Body of pancreas (tissue), 4 donors: ENCODE results near the gene DMD. TPM values are rescaled to one million over a fixed set of nuclear protein-coding genes. Genes with fewer than 3 reads are reported as not detected.

Experiments
- ATAC-seq: fragments of 150-250 bp; one replicate; pipeline ENCODE4 v1.9.1; 2016
- DNase-seq, 4 donors: peaks; one replicate each; pipeline ENCODE4 v3.0.0-alpha.2; 2019
- H3K27ac ChIP-seq, 4 donors: fragments of 200-600 bp; sonication (generic); 1 replicate in 3 of 4; 2 replicates in 1 of 4; pipeline versions ENCODE4 v1.5.1 to v1.6.1; 2016 to 2019; ENCODE audit warnings: mild to moderate bottlenecking in 1 of 4, mixed read lengths in 1 of 4, moderate library complexity in 1 of 4
- H3K27me3 ChIP-seq, 2 donors: fragments of 200-600 bp; sonication (generic); one replicate each; pipeline ENCODE4 v1.6.0; 2016; ENCODE audit warnings: mild to moderate bottlenecking in 1 of 2
- H3K36me3 ChIP-seq, 2 donors: fragments of 200-600 bp; sonication (generic); replicated peaks in 1 of 2; 2 replicates each; pipeline ENCODE4 v1.5.1; 2016; ENCODE audit warnings: low read depth in 2 of 2; ENCODE audit not compliant: insufficient read depth in 1 of 2
- H3K4me1 ChIP-seq: fragments of 200-600 bp; sonication (generic); one replicate; pipeline ENCODE4 v1.6.0; 2016
- H3K4me3 ChIP-seq, 2 donors: fragments of 200-600 bp; sonication (generic); 1 replicate in 1 of 2; 2 replicates in 1 of 2; pipeline ENCODE4 v1.5.1; 2016 to 2019
- H3K9me3 ChIP-seq, 3 donors: fragments of 200-600 bp; sonication (generic); 1 replicate in 2 of 3; 2 replicates in 1 of 3; pipeline ENCODE4 v1.5.1; 2016
- POLR2A ChIP-seq, 3 donors: fragments of 450-650 bp; IDR thresholded peaks; one replicate each; pipeline ENCODE4 v1.6.1; 2016; ENCODE audit warnings: antibody characterized with exemption in 3 of 3, mild to moderate bottlenecking in 2 of 3
- WGBS, 2 donors: methylation state at CpG; one replicate each; pipeline ENCODE4 v1.1.5; 2017; 5-methylcytosine and 5-hydroxymethylcytosine counted together
- intact Hi-C: fragments of 100-400 bp; cut with DNase I; formaldehyde crosslinking; loops from one replicate; pipeline ENCODE4 v1.15.1; 2023
- total RNA-seq, 2 donors: library from RNA; depleted of rRNA; stranded (reverse); fragments of >200 nt; gene quantifications; one replicate each; pipeline ENCODE4 v1.1.0, GENCODE V29; 2016
- TF ChIP-seq, protein P1 (sequence below), 7 experiments: fragments of 450-650 bp in 4 of 7; fragments of 200-600 bp in 3 of 7; sonication (generic) in 3 of 7; IDR thresholded peaks; one replicate each; pipeline ENCODE4 v1.5.1; 2016 to 2019; ENCODE audit warnings: antibody characterized with exemption in 7 of 7

DMD gene
- total RNA-seq, 2 donors from 2014 or later = 28.5 to 38.6 TPM

DNA sequence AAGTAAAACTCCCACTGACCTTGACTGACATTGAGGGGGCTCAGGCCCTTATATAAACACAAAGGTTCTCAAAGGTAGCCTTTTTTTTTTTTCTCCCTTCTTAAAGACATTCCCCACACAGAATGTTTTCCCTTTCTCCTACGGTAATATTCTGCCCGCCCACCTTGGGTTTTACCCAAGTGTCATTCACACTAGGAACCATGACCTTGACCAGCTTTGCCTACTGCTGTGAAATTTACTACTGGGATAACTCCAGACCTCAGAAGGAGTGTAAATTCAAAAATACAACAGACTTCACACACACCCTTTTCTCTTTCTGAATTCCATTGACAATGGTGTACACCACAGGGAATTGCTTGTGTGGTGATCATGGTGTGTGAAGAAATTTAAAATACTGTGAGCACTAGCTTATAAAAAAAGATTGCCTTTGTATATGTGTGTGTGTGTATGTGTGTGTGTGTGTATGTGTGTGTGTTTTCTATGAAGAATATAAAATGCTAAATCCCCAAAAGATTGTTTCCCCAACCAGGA lies 1550.0 kb downstream of the DMD start:
- ATAC-seq = no peak
- TF ChIP-seq POLR2A (IDR thresholded peaks at IDR 0.05) = no peak
- TF ChIP-seq, protein P1, sequence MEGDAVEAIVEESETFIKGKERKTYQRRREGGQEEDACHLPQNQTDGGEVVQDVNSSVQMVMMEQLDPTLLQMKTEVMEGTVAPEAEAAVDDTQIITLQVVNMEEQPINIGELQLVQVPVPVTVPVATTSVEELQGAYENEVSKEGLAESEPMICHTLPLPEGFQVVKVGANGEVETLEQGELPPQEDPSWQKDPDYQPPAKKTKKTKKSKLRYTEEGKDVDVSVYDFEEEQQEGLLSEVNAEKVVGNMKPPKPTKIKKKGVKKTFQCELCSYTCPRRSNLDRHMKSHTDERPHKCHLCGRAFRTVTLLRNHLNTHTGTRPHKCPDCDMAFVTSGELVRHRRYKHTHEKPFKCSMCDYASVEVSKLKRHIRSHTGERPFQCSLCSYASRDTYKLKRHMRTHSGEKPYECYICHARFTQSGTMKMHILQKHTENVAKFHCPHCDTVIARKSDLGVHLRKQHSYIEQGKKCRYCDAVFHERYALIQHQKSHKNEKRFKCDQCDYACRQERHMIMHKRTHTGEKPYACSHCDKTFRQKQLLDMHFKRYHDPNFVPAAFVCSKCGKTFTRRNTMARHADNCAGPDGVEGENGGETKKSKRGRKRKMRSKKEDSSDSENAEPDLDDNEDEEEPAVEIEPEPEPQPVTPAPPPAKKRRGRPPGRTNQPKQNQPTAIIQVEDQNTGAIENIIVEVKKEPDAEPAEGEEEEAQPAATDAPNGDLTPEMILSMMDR (IDR thresholded peaks at IDR 0.05) = no peak
- no peaks in the 10 kb centered on the region for H3K36me3 ChIP-seq
- no peak overlapping the region for H3K27ac ChIP-seq
- 8 to 32% methylated on average over 2 of the region's 2 CpGs for WGBS, 2 donors
- intact Hi-C loops = no loop called here
- no peak overlapping the region for H3K4me3 ChIP-seq
- H3K4me1 ChIP-seq = no peaks in the 10 kb centered on the region
- DNase-seq = peak in 1 of 4 donors; percentile 6
- no peaks in the 10 kb centered on the region for H3K27me3 ChIP-seq
- H3K9me3 ChIP-seq = no peaks in the 10 kb centered on the region

- H3K4me3 ChIP-seq = no peak overlapping the region
- intact Hi-C loops = no loop called here
- WGBS, 2 donors = 1 to 3% methylated on average over 4 of the region's 4 CpGs
Observed at GRCh38 chrX:31658360-31658759, 1553.0 kb downstream of the DMD start.

DNA sequence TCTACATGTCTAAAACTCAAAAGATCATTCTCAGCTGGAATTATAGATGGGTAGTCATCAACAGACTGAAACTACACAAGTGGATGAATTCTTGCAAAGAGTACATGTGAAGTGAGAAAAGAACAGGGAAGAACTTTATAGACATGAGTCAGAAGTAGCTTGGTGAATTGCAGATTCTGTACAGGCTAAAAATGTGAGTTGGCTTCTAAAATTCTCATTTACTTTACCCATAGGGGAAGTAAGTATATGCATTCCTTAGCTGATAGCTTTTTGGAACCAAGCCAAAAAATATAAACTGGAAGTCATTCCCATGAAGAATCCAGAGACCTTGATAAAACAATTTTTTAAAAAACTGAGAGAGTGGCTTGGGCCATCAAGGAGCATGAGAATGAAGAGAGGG lies 1555.3 kb downstream of the DMD start:
- no peak overlapping the region for H3K4me3 ChIP-seq
- TF ChIP-seq, protein P1 (IDR thresholded peaks at IDR 0.05) = no peak
- intact Hi-C loops = no loop called here
- no peak for DNase-seq
- H3K36me3 ChIP-seq = no peaks in the 10 kb centered on the region
- no peaks in the 10 kb centered on the region for H3K4me1 ChIP-seq
- no peaks in the 10 kb centered on the region for H3K27me3 ChIP-seq
- no peak for ATAC-seq
- H3K9me3 ChIP-seq = no peaks in the 10 kb centered on the region
- no peak overlapping the region for H3K27ac ChIP-seq

More at GRCh38 chrX:31658360-31658759, 1553.0 kb downstream of the DMD start:
- H3K9me3 ChIP-seq = no peaks in the 10 kb centered on the region
- H3K36me3 ChIP-seq = no peaks in the 10 kb centered on the region
- ATAC-seq (no peak), DNase-seq (no peak)
- TF ChIP-seq POLR2A (IDR thresholded peaks at IDR 0.05) = no peak
- TF ChIP-seq, protein P1 (IDR thresholded peaks at IDR 0.05) = peak; percentile 9 to 56 (median 38)
- H3K27me3 ChIP-seq = no peaks in the 10 kb centered on the region
- no peak overlapping the region for H3K27ac ChIP-seq
- no peaks in the 10 kb centered on the region for H3K4me1 ChIP-seq

- Histone ChIP-seq H3K9me3 (no peaks in the 10 kb centered on the region), H3K27me3 (no peaks in the 10 kb centered on the region), H3K4me1 (no peaks in the 10 kb centered on the region), H3K4me3 (no peak overlapping the region), H3K27ac (no peak overlapping the region), H3K36me3 (no peaks in the 10 kb centered on the region)
- TF ChIP-seq POLR2A (IDR thresholded peaks at IDR 0.05) = no peak
- TF ChIP-seq, protein P1 (IDR thresholded peaks at IDR 0.05) = no peak
- DNase-seq (no peak), ATAC-seq (no peak)
- intact Hi-C loops = no loop called here
Observed at GRCh38 chrX:31653422-31653821, 1557.9 kb downstream of the DMD start.

- Histone ChIP-seq H3K36me3 (no peaks in the 10 kb centered on the region), H3K4me3 (no peak overlapping the region), H3K27ac (no peak overlapping the region), H3K9me3 (no peaks in the 10 kb centered on the region), H3K27me3 (no peaks in the 10 kb centered on the region), H3K4me1 (no peaks in the 10 kb centered on the region)
- 50 to 68% methylated on average over 1 of the region's 1 CpG for WGBS, 2 donors
- intact Hi-C loops = no loop called here
- DNase-seq (no peak), ATAC-seq (no peak)
- TF ChIP-seq, protein P1 (IDR thresholded peaks at IDR 0.05) = no peak
- no peak for TF ChIP-seq POLR2A (IDR thresholded peaks at IDR 0.05)
Observed at GRCh38 chrX:31652650-31653049, 1558.7 kb downstream of the DMD start.
